Activated T-cell treated with anti-CD3 and anti-CD28 coated beads, Interleukin-2, amount 50 U/mL, for 1 hour (primary cell): Measurements from ENCODE around the gene FOXP1.

Source experiments
- DNase-seq: peaks from one replicate; pipeline ENCODE4 v3.0.0-alpha.2; 2020

The FOXP1 gene

GRCh38 chr3:71583566-71584393 is at the start of gene FOXP1:
Gene FOXP1 (minus strand): TSS chr3:71583728. CDS start chr3:71198381, 385,347 bp downstream.
- peak; percentile 76 for DNase-seq

- DNase-seq = no peak
Observed at GRCh38 chr3:71629711-71630110, 46.2 kb upstream of the FOXP1 start.

- no peak for DNase-seq
Observed at GRCh38 chr3:71629289-71629688, 45.8 kb upstream of the FOXP1 start.

- no peak for DNase-seq
Observed at GRCh38 chr3:71628522-71628921, 45.0 kb upstream of the FOXP1 start.

- no peak for DNase-seq
Observed at GRCh38 chr3:71625676-71626075, 42.1 kb upstream of the FOXP1 start.

- no peak for DNase-seq
Observed at GRCh38 chr3:71621825-71622537, 38.5 kb upstream of the FOXP1 start.

- no peak for DNase-seq
Observed at GRCh38 chr3:71618538-71618937, 35.0 kb upstream of the FOXP1 start.

GRCh38 chr3:71616571-71617021 is 33.1 kb upstream of the FOXP1 start:
- DNase-seq = no peak

- DNase-seq = no peak
Observed at GRCh38 chr3:71614869-71615268, 31.3 kb upstream of the FOXP1 start.

GRCh38 chr3:71614426-71614825 is 30.9 kb upstream of the FOXP1 start:
- no peak for DNase-seq

- DNase-seq = no peak
Observed at GRCh38 chr3:71611099-71611498, 27.6 kb upstream of the FOXP1 start.

- no peak for DNase-seq
Observed at GRCh38 chr3:71607364-71607763, 23.8 kb upstream of the FOXP1 start.

GRCh38 chr3:71606582-71606981 is 23.1 kb upstream of the FOXP1 start:
- DNase-seq = no peak

- no peak for DNase-seq
Observed at GRCh38 chr3:71602256-71602655, 18.7 kb upstream of the FOXP1 start.

- DNase-seq = no peak
Observed at GRCh38 chr3:71601811-71602210, 18.3 kb upstream of the FOXP1 start.

GRCh38 chr3:71600646-71601288 is 17.2 kb upstream of the FOXP1 start:
- DNase-seq = no peak

- DNase-seq = no peak
Observed at GRCh38 chr3:71599416-71599815, 15.9 kb upstream of the FOXP1 start.

GRCh38 chr3:71598292-71598691 is 14.8 kb upstream of the FOXP1 start:
- DNase-seq = no peak

GRCh38 chr3:71597286-71597685 is 13.8 kb upstream of the FOXP1 start:
- DNase-seq = no peak

- no peak for DNase-seq
Observed at GRCh38 chr3:71593106-71593505, 9.6 kb upstream of the FOXP1 start.

GRCh38 chr3:71591101-71591500 is 7.6 kb upstream of the FOXP1 start:
- DNase-seq = no peak

GRCh38 chr3:71589132-71589531 is 5.6 kb upstream of the FOXP1 start:
- no peak for DNase-seq

GRCh38 chr3:71587958-71588357 is 4.4 kb upstream of the FOXP1 start:
- DNase-seq = no peak

- DNase-seq = no peak
Observed at GRCh38 chr3:71586810-71587242, 3.3 kb upstream of the FOXP1 start.
